HepG2 (cell line): ENCODE measurements around the gene SHLD1. TPM values are rescaled to one million over a fixed set of nuclear protein-coding genes. Genes with fewer than 3 reads are reported as not detected.

Source experiments
- ATAC-seq: fragments of 200-7000 bp; cut with Tn5 transposase; 3 replicates; pipeline ENCODE4 v1.9.1; 2020; ENCODE audit warnings: mild to moderate bottlenecking, moderate library complexity
- BruUV-seq: library from RNA; stranded (reverse); fragments of 400-500 nt; replicated peaks from 2 replicates; lab custom pipeline; 2021; lab: Mats Ljungman, UMichigan
- CTCF ChIA-PET: fragments of 300-600 bp; formaldehyde crosslinking; extraction: SDS; loops from one replicate; lab custom pipeline; 2021; ENCODE audit warnings: low total read pairs, inconsistent platforms, low intra/inter-chr PET ratio; lab: Yijun Ruan, JAX
- POLR2A ChIA-PET: fragments of 350-600 bp; sonication (Branson Sonifier 250); formaldehyde crosslinking; loops from one replicate; lab custom pipeline; 2020; ENCODE audit warnings: antibody characterized with exemption, inconsistent platforms; lab: Yijun Ruan, JAX
- DNase-seq: peaks from one replicate; pipeline ENCODE4 v3.0.0-alpha.2; 2015; ENCODE audit warnings: low spot score
- FAIRE-seq: peaks from 3 replicates; lab custom pipeline; 2011; peaks lifted over from hg19 to GRCh38; lab: Jason Lieb, UNC
- H2AFZ ChIP-seq: one replicate; pipeline ENCODE4 v1.6.1; 2011; ENCODE audit warnings: low read length, inconsistent platforms
- H3K27ac ChIP-seq: fragments of 300-600 bp; 3 replicates; pipeline ENCODE4 v1.8.0; 2011; ENCODE audit warnings: mixed run types, mild to moderate bottlenecking, mixed read lengths, low read length, inconsistent platforms; ENCODE audit not compliant: insufficient read depth; ENCODE audit errors: extremely low read length
- H3K27me3 ChIP-seq, 2 experiments: fragments of 200-600 bp in 1 of 2; 2 replicates in 1 of 2; 3 replicates in 1 of 2; pipeline versions ENCODE4 v1.6.0 to v1.8.0; 2011; ENCODE audit warnings: low read length in 2 of 2, mild to moderate bottlenecking in 2 of 2, moderate library complexity in 2 of 2, inconsistent platforms in 1 of 2; ENCODE audit not compliant: insufficient read depth in 2 of 2, control insufficient read depth in 1 of 2
- H3K36me3 ChIP-seq, 2 experiments: fragments of 200-600 bp in 1 of 2; replicated peaks in 1 of 2; 2 replicates in 1 of 2; 3 replicates in 1 of 2; pipeline versions ENCODE4 v1.5.1 to v1.8.0; 2011; ENCODE audit warnings: low read length in 2 of 2, inconsistent platforms in 1 of 2; ENCODE audit not compliant: insufficient read depth in 2 of 2, control insufficient read depth in 1 of 2
- H3K4me1 ChIP-seq: 2 replicates; pipeline ENCODE4 v1.5.1; 2012; ENCODE audit warnings: low read length, inconsistent platforms; ENCODE audit not compliant: insufficient read depth
- H3K4me2 ChIP-seq: 2 replicates; pipeline ENCODE4 v1.6.0; 2011; ENCODE audit warnings: low read depth, low read length, inconsistent platforms
- H3K4me3 ChIP-seq, 3 experiments: fragments of 200-600 bp in 1 of 3; sonication (generic), shearing (Covaris generic) in 1 of 3; replicated peaks in 1 of 3; 2 replicates each; pipeline ENCODE4 v1.5.1; 2011 to 2016; ENCODE audit warnings: low read length in 3 of 3, inconsistent platforms in 2 of 3, low read depth in 2 of 3, mild to moderate bottlenecking in 2 of 3, control low read depth in 1 of 3, mixed read lengths in 1 of 3; ENCODE audit not compliant: insufficient read depth in 1 of 3
- H3K79me2 ChIP-seq: one replicate; pipeline ENCODE4 v1.6.1; 2011; ENCODE audit warnings: low read length, inconsistent platforms; ENCODE audit not compliant: insufficient read depth
- H3K9ac ChIP-seq: 2 replicates; pipeline ENCODE4 v1.6.0; 2011; ENCODE audit warnings: mild to moderate bottlenecking, low read depth, low read length, inconsistent platforms; ENCODE audit not compliant: insufficient read depth
- H3K9me3 ChIP-seq: 2 replicates; pipeline ENCODE4 v1.5.1; 2012; ENCODE audit warnings: mild to moderate bottlenecking, low read length
- H4K20me1 ChIP-seq: 2 replicates; pipeline ENCODE4 v1.6.0; 2011; ENCODE audit warnings: inconsistent platforms, mild to moderate bottlenecking, low read length, moderate library complexity; ENCODE audit not compliant: insufficient read depth
- MAFF ChIP-seq: IDR thresholded peaks from 2 replicates; pipeline ENCODE4 v1.6.1; 2011; ENCODE audit warnings: low read depth, low read length, improper control_type of control experiment
- MAFK ChIP-seq, 2 experiments: IDR thresholded peaks in 1 of 2; conservative IDR thresholded peaks in 1 of 2; 2 replicates each; pipeline ENCODE4 v1.6.1; 2011; ENCODE audit warnings: improper control_type of control experiment in 2 of 2, low read length in 2 of 2
- ZNF18 ChIP-seq: sonication (generic); formaldehyde crosslinking; IDR thresholded peaks from 2 replicates; pipeline ENCODE4 v1.8.0; 2022; ENCODE audit warnings: mild to moderate bottlenecking, missing genetic modification reagents; ENCODE audit not compliant: insufficient replicate concordance
- ZNF224 ChIP-seq: sonication (generic); formaldehyde crosslinking; IDR thresholded peaks from 2 replicates; pipeline ENCODE4 v1.5.0; 2020; ENCODE audit warnings: mild to moderate bottlenecking, missing genetic modification reagents
- WGBS: methylation state at CpG from one replicate; pipeline ENCODE4 v1.1.6; 2017; ENCODE audit warnings: low lambda C conversion rate; 5-methylcytosine and 5-hydroxymethylcytosine counted together
- in situ Hi-C: cut with HindIII; loops from 2 replicates; pipeline ENCODE4 v1.10.0; 2017; ENCODE audit warnings: low pct_unique_long_range_greater_than_20kb; ENCODE audit not compliant: extremely low pct_ligation_motif_present
- intact Hi-C: fragments of 100-400 bp; cut with micrococcal nuclease; formaldehyde crosslinking; loops from one replicate; pipeline ENCODE4 v1.10.0; 2022; ENCODE audit not compliant: unreplicated experiment
- polyA plus RNA-seq, 8 experiments: library from polyadenylated mRNA; depleted of rRNA in 3 of 8; stranded (reverse) in 7 of 8; unstranded in 1 of 8; fragments of >200 nt; fragmentation: Illumina TruSeq in 4 of 8; extraction: Trizol in 4 of 8; gene quantifications; 2 replicates each; pipeline versions ENCODE4 v1.2.1 to v1.2.3, GENCODE V29; 2011 to 2016; ENCODE audit warnings: low read depth in 4 of 8, missing spikeins in 1 of 8, mixed read lengths in 1 of 8; ENCODE audit not compliant: insufficient read depth in 1 of 8
- total RNA-seq, 5 experiments: library from RNA; depleted of rRNA; stranded (reverse); fragments of >200 nt; fragmentation: Illumina TruSeq; extraction: Trizol; gene quantifications; 2 replicates each; pipeline ENCODE4 v1.2.3, GENCODE V29; 2016; ENCODE audit warnings: low read depth in 1 of 5
- TF ChIP-seq, protein P1 (sequence below): sonication (generic); formaldehyde crosslinking; IDR thresholded peaks from 2 replicates; pipeline ENCODE4 v1.4.0; 2020; ENCODE audit warnings: missing genetic modification reagents, low read depth, mild to moderate bottlenecking, borderline replicate concordance

Gene SHLD1
- total and polyA plus RNA-seq, 2 of the 13 experiments (the other 11 are each of a cell fraction or from before 2014, with no cell fraction given), result 8.9 to 10.0 TPM

DNA sequence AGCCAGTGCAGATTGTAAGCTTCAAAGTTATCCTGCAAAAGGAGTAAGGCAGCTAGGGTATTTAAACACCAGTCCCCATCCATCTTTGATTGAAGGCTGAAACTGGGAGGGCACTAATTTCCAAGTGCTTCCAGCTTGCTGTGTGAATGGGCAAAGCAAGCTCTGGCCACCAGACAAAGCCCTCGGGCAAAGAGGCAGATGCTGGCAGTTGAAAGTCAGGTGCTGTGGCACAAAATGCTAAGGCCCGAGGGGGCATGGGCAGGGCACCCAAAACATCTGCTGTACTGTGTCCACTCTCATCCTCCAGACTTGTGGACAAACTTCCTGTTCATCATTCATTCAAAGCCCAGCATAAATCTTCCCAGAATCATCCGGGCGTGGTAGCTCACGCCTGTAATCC is 137.2 kb downstream of the SHLD1 start (continued):
- no peak for TF ChIP-seq ZNF18
- TF ChIP-seq, protein P1, sequence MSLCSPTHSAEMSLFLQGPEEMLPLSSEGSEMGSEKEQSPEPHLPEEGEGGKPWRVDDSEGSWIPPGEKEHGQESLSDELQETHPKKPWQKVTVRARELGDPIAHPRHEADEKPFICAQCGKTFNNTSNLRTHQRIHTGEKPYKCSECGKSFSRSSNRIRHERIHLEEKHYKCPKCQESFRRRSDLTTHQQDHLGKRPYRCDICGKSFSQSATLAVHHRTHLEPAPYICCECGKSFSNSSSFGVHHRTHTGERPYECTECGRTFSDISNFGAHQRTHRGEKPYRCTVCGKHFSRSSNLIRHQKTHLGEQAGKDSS, result no peak

DNA sequence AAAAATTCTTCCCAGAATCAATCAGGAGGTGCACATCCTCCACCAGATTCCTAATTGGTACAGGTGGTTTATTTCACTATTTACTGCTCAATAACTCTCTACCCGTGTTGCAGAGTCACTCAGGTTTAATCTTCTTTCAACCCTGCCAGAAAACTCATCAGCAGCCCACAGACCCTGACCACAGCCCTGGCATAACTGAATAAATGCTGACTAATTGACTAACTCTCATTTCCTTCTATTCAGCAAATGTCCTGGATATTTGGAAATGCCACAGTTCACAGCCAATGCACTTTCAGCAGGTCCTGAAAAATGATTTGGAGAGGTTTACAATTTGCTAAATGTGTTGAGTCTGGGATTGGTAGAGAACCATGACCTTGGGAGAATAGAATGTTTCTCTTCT is 137.8 kb downstream of the SHLD1 start:
- no peak for DNase-seq
- FAIRE-seq, result no peak
- Histone ChIP-seq H3K27ac (no peak overlapping the region), H3K27me3 (peaks cover 0 to 17% of the 10 kb centered on the region in 2 experiments; a peak in 3 of 5 replicates), H2AFZ (no peak overlapping the region), H3K4me1 (peaks cover 28% of the 10 kb centered on the region), H3K4me2 (no peak overlapping the region), H3K9ac (no peak overlapping the region), H3K4me3 (no peak overlapping the region), H3K9me3 (no peaks in the 10 kb centered on the region), H3K79me2 (no peaks in the 10 kb centered on the region), H3K36me3 (no peaks in the 10 kb centered on the region), H4K20me1 (no peaks in the 10 kb centered on the region)
- 3% methylated on average over 1 of the region's 1 CpG for WGBS
- CTCF ChIA-PET, result no interaction called here
- POLR2A ChIA-PET, result no interaction called here
- in situ Hi-C loops (no loop called here), intact Hi-C loops (no loop called here)
- ATAC-seq, result no peak
- no TSS peak for BruUV-seq
- peak; percentile 78 for TF ChIP-seq MAFF
- peak; percentile 69 to 78 for TF ChIP-seq MAFK (conservative IDR thresholded peaks at IDR 0.05 in 1 of 2, IDR thresholded peaks at IDR 0.05 in 1 of 2; ENCODE audit: low read length in 2 of 2)
- no peak for TF ChIP-seq ZNF224 (CRISPR knock-in tag)
